GM10266 (cell line): ENCODE results near the gene APLF.

Source experiments
- DNase-seq: peaks from one replicate; pipeline ENCODE4 v3.0.0; 2012; ENCODE audit errors: extremely low spot score
- TF ChIP-seq, protein P1 (sequence below): IDR thresholded peaks from 2 replicates; pipeline ENCODE4 v1.5.1; 2012; ENCODE audit warnings: mild to moderate bottlenecking, low read depth; ENCODE audit not compliant: control insufficient read depth, insufficient read depth; ENCODE audit errors: missing control alignments

The APLF gene

DNA sequence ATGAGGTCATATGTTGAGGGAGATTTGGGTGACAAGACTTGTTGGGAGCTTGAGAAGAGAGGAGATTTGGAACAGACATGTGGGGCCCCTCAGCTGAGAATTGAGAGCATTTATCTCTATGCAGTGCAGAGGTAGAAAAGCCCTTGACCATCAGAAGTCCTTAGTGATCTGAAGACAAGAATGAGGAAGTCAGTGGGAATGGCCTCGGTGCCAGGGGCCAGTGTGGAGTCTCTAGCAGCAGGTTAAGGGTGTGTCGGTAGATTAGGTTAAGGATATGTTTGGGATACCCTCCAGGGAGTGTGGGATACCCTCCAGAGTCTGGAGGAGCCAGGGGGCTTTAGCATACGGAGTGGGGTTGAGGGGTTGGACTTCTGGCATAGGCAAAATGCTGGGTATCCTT lies 41.9 kb upstream of the APLF start:
- TF ChIP-seq, protein P1, sequence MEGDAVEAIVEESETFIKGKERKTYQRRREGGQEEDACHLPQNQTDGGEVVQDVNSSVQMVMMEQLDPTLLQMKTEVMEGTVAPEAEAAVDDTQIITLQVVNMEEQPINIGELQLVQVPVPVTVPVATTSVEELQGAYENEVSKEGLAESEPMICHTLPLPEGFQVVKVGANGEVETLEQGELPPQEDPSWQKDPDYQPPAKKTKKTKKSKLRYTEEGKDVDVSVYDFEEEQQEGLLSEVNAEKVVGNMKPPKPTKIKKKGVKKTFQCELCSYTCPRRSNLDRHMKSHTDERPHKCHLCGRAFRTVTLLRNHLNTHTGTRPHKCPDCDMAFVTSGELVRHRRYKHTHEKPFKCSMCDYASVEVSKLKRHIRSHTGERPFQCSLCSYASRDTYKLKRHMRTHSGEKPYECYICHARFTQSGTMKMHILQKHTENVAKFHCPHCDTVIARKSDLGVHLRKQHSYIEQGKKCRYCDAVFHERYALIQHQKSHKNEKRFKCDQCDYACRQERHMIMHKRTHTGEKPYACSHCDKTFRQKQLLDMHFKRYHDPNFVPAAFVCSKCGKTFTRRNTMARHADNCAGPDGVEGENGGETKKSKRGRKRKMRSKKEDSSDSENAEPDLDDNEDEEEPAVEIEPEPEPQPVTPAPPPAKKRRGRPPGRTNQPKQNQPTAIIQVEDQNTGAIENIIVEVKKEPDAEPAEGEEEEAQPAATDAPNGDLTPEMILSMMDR = no peak
- no peak for DNase-seq

DNA sequence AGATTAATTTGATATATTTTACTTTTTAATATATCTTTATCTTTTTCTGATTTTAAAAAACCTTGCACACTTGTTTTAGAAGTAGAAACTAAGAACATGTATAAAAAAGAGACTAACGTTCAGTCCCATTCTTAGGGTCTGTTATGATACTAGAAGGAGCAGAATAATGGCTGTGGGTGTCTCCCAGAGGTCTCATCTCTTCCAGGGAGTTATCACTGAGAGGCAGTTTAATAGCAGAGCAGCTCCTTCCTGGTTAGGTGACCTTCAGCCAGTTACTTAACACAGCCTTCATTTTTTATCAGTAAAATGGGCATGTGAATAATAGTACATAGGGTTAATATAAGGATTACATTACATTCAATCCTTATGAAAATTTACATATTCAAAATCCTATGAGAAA lies 40.9 kb upstream of the APLF start:
- TF ChIP-seq, protein P1 = no peak
- DNase-seq = no peak

DNA sequence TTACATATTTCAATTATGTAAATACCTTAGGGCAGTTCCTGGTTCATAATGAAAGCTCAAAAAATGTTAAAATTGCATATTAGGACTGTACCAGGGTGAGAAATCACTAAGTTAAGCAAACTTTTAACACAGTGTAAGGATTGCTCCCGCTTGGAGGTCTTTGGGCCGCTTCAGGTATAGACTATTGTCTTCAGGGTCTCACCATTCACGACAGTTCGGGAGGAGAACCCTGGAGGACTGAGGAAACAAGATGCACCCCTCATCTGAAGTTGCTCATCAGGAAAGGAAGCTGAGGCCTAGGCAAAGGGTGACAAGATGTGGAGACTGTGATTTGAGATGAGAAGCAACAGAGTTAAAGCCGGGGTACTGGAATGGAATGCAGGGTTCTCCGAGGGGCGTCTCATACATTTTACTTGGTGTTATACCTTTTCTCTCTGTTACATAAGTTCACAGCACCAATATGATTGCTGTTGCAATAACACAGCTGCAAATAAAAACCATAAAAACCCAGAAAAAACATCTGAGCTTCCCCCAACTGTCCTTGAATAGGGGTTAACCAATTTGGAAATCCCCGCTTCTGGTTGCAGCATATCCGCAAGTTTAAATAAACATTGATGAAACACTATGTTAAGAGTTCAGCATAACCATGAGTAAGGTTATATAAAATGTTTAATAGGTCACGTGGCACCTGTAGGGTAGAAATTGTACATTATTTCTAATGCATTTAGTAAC lies 40.4 kb upstream of the APLF start:
- TF ChIP-seq, protein P1 = no peak
- peak; percentile 33 for DNase-seq

DNA sequence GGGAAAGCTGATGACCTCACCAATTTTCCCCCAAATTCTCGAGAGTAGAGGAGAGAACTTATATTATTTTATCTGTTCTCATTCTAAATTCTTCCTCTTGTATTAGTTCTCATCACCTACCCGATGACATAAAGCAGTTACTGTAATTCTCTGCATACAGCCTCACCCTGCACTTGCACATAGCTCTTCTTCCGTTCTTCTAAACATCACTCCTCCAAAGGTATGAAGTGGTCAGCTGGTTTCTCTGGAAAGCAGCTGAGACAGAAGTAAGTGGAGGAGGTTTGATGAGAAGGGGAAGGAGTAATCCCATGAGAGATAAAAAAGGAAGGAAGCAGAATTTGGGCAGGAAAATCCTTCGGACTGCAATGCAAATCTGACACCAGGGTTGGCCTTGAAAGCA lies 39.3 kb upstream of the APLF start:
- no peak for DNase-seq
- TF ChIP-seq, protein P1 = no peak

DNA sequence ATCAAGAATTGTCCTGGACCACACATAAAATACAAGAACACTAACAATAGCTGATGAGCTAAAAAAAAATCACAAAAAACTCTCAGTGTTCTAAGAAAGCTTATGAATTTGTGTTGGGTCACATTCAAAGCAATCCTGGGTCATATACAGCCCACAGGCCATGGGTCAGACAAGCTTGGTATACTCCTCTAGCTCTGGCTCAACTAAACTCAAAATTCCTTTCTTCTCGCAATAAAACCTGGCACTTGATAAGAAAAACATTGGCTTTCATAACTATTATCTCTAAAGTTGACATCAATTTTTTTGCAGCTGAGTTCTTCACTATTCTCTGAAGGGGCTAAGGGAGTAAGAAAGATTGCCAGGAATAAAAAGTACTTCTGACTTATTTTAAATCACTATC lies 38.6 kb upstream of the APLF start:
- TF ChIP-seq, protein P1 = no peak
- no peak for DNase-seq

DNA sequence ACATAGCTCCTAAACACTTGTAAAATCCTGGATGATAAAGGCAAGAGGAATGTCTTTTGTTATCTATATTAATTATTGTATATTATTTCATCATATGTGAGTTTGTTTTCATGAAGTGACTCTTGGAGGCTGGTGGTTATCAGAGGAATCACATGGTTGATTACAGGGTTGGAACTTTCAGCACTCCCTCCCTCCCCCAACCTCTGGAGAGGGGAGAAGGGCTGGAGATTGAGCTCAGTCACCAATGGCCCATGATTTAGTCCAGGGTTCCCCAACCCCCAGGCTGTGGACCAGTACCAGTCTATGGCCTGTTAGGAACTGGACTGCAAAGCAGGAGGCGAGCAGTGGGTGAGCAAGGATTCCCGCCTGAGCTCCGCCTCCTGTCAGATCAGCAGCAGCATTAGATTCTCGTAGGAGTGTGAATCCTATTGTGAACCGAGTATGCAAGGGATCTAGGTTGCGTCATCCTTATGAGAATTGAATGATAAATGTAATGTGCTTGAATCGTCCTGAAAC lies 38.0 kb upstream of the APLF start:
- DNase-seq = no peak

DNA sequence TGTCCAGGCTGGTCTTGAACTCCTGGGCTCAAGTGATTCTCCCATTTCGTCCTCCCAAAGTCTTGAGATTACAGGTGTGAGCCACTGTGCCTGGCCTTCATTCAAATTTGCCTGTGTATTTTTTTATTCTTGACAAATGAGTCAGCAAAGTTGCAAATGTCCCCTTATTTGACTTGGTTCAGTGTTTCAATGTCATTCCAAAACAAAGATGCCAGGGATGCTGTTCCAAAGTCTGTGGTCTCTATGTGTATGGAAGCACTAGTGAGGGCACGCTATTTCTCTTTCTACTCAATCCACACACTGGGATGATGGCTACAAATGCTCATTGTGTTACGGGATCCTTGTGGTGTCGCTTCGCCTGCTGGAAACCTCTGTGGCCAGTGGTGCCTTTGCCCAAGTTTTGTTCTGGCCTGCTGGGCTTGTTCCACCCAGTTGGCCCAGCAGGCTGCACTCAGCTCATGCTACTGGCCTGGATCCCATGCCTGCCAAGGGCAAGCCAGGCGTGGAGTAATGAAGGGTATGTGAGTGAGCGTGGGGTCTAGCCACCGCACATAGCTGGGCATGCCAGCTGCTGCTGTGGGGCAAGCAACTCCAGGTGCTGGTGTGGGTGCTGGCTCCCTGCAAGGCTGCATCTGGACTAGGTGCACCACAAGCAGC lies 35.9 kb upstream of the APLF start:
- TF ChIP-seq, protein P1 = no peak
- no peak for DNase-seq

More for the DNA sequence above, 38.0 kb upstream of the APLF start:
- TF ChIP-seq, protein P1 = no peak
